Mucosa of descending colon (tissue), 3 donors: ENCODE measurements around the gene FBXL7. TPM values are rescaled to one million over a fixed set of nuclear protein-coding genes. Genes with fewer than 3 reads are reported as not detected.
A peak's percentile ranks its signal among the peaks of the same experiment; 100 is the strongest.

Experiments
- ATAC-seq: fragments of 200-7000 bp; cut with Tn5 transposase; one replicate; pipeline ENCODE4 v1.9.1; 2020; ENCODE audit warnings: mild to moderate bottlenecking, moderate library complexity
- DNase-seq, 3 donors: peaks; one replicate each; pipeline ENCODE4 v3.0.0-alpha.2; 2020
- H3K36me3 ChIP-seq: fragments of 200-600 bp; one replicate; pipeline ENCODE4 v1.8.0; 2021; ENCODE audit warnings: low read depth, mild to moderate bottlenecking
- H3K4me1 ChIP-seq: fragments of 200-600 bp; one replicate; pipeline ENCODE4 v1.8.0; 2021; ENCODE audit warnings: low read depth, mild to moderate bottlenecking
- H3K4me3 ChIP-seq: fragments of 200-600 bp; one replicate; pipeline ENCODE4 v1.8.0; 2021; ENCODE audit warnings: mild to moderate bottlenecking
- H3K9me3 ChIP-seq: fragments of 200-600 bp; one replicate; pipeline ENCODE4 v1.8.0; 2021; ENCODE audit warnings: mild to moderate bottlenecking
- CTCF ChIP-seq: fragments of 200-600 bp; IDR thresholded peaks from one replicate; pipeline ENCODE4 v1.8.0; 2022; ENCODE audit warnings: antibody characterized with exemption, mild to moderate bottlenecking
- intact Hi-C, 2 donors: fragments of 100-400 bp; cut with DNase I in 1 of 2; cut with micrococcal nuclease in 1 of 2; formaldehyde crosslinking; loops; one replicate each; pipeline versions ENCODE4 v1.11.0 to v1.11.1; 2022; cut with DNase I, micrococcal nuclease
- total RNA-seq, 3 donors: library from RNA; stranded (reverse); fragmentation: NEBNext Ultra II Directional in 2 of 3; extraction: Animal tissue kit (Norgen Biotek cat#: 25700) in 2 of 3; gene quantifications; one replicate each; pipeline versions ENCODE4 v1.2.1 to v1.2.4, GENCODE V29; 2021 to 2023
- donor health status: DM: no; HTN: no; CAD: no; lungs with moderate emphysema.
- donor health status: DM: no; HTN: no; CAD: no.
- donor health status: DM: no; HTN: yes; CAD: no.

FBXL7 gene
- total RNA-seq, 3 donors from 2014 or later = 1.6 to 21.4 (median 3.4) TPM

- no peaks in the 10 kb centered on the region for H3K36me3 ChIP-seq
- TF ChIP-seq CTCF = no peak
- ATAC-seq = peak; percentile 12
- H3K9me3 ChIP-seq = no peaks in the 10 kb centered on the region
- H3K4me1 ChIP-seq = peaks cover 6% of the 10 kb centered on the region
- no peak for DNase-seq
- H3K4me3 ChIP-seq = no peak overlapping the region
- intact Hi-C loops = no loop called here
Observed at GRCh38 chr5:15693933-15694332, 194.0 kb downstream of the FBXL7 start.

- intact Hi-C loops = no loop called here
- Histone ChIP-seq H3K4me3 (no peak overlapping the region), H3K4me1 (peaks cover 6% of the 10 kb centered on the region), H3K36me3 (no peaks in the 10 kb centered on the region), H3K9me3 (no peaks in the 10 kb centered on the region)
- ATAC-seq = peak; percentile 79
- DNase-seq = peak in 1 of 3 donors; percentile 9
- TF ChIP-seq CTCF = no peak
Observed at GRCh38 chr5:15694696-15695214, 194.8 kb downstream of the FBXL7 start.

GRCh38 chr5:15695215-15695731, 195.3 kb downstream of the FBXL7 start:
- DNase-seq (peak in 1 of 3 donors; percentile 32), ATAC-seq (peak; percentile 32)
- intact Hi-C loops = no loop called here

GRCh38 chr5:15700373-15700772, 200.4 kb downstream of the FBXL7 start:
- ATAC-seq (no peak), DNase-seq (no peak)
- TF ChIP-seq CTCF = no peak
- Histone ChIP-seq H3K36me3 (no peaks in the 10 kb centered on the region), H3K9me3 (no peaks in the 10 kb centered on the region), H3K4me3 (no peak overlapping the region), H3K4me1 (peaks cover 6% of the 10 kb centered on the region)
- intact Hi-C loops = no loop called here

More at GRCh38 chr5:15695215-15695731, 195.3 kb downstream of the FBXL7 start:
- H3K9me3 ChIP-seq = no peaks in the 10 kb centered on the region
- no peak for TF ChIP-seq CTCF
- H3K4me3 ChIP-seq = no peak overlapping the region
- no peaks in the 10 kb centered on the region for H3K36me3 ChIP-seq
- peaks cover 6% of the 10 kb centered on the region for H3K4me1 ChIP-seq

- TF ChIP-seq CTCF = no peak
- H3K4me1 ChIP-seq = no peaks in the 10 kb centered on the region
Observed at GRCh38 chr5:15702102-15702501, 202.1 kb downstream of the FBXL7 start.

More at GRCh38 chr5:15702102-15702501, 202.1 kb downstream of the FBXL7 start:
- Histone ChIP-seq H3K9me3 (no peaks in the 10 kb centered on the region), H3K4me3 (no peak overlapping the region), H3K36me3 (no peaks in the 10 kb centered on the region)
- intact Hi-C loops = no loop called here
- DNase-seq (no peak), ATAC-seq (no peak)
